Activated T-cell treated with anti-CD3 and anti-CD28 coated beads, Interleukin-2, amount 50 U/mL, for 4 hours (primary cell): ENCODE measurements around the gene DIPK1C. TPM values are rescaled to one million over a fixed set of nuclear protein-coding genes. Genes with fewer than 3 reads are reported as not detected.

Source experiments
- ATAC-seq, 2 donors: fragments of 200-7000 bp; cut with Tn5 transposase; one replicate each; pipeline ENCODE4 v1.10.0; 2021
- DNase-seq: peaks from one replicate; pipeline ENCODE4 v3.0.0-alpha.2; 2020
- H3K27me3 Mint-ChIP-seq: one replicate; pipeline ENCODE4 v1.8.0; 2021; ENCODE audit warnings: low read depth, mixed read lengths
- H3K36me3 Mint-ChIP-seq: one replicate; pipeline ENCODE4 v1.8.0; 2022; ENCODE audit warnings: mixed read lengths; ENCODE audit not compliant: insufficient read depth
- H3K4me1 Mint-ChIP-seq: one replicate; pipeline ENCODE4 v1.8.0; 2021; ENCODE audit warnings: low read depth, mixed read lengths
- H3K4me3 Mint-ChIP-seq: one replicate; pipeline ENCODE4 v1.8.0; 2021; ENCODE audit warnings: mild to moderate bottlenecking, moderate library complexity, mixed read lengths
- H3K9me3 Mint-ChIP-seq: one replicate; pipeline ENCODE4 v1.8.0; 2021; ENCODE audit warnings: mixed read lengths
- total RNA-seq, 3 donors: library from RNA; stranded (reverse); gene quantifications; one replicate each; pipeline ENCODE4 v1.2.1, GENCODE V29; 2021

The DIPK1C gene
- total RNA-seq, 3 donors from 2014 or later: not detected

DNA sequence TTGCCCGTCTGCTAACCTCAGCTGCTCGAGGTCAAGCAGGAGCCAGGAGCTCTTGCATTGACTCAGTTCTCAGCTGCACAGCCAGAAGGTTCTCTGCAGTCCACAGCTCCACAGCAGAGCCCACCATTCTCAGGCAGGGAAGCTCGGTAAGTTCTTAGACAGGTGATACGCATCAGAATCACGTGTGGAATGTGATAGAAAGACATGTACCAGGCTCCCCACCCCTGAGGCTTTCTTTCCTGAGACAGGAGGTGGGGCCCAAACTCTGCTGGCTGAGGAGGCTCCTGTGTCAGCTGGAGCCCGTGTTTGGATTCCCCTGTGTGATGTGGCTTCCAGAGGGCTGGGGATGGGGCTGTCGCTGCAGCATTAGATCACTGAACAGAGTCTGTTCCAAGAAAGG, 28.0 kb downstream of the DIPK1C start:
- no peaks in the 10 kb centered on the region for H3K27me3 Mint-ChIP-seq
- no peaks in the 10 kb centered on the region for H3K9me3 Mint-ChIP-seq
- no peaks in the 10 kb centered on the region for H3K4me1 Mint-ChIP-seq
- H3K4me3 Mint-ChIP-seq: no peak overlapping the region
- no peaks in the 10 kb centered on the region for H3K36me3 Mint-ChIP-seq
- ATAC-seq (no peak), DNase-seq (no peak)

DNA sequence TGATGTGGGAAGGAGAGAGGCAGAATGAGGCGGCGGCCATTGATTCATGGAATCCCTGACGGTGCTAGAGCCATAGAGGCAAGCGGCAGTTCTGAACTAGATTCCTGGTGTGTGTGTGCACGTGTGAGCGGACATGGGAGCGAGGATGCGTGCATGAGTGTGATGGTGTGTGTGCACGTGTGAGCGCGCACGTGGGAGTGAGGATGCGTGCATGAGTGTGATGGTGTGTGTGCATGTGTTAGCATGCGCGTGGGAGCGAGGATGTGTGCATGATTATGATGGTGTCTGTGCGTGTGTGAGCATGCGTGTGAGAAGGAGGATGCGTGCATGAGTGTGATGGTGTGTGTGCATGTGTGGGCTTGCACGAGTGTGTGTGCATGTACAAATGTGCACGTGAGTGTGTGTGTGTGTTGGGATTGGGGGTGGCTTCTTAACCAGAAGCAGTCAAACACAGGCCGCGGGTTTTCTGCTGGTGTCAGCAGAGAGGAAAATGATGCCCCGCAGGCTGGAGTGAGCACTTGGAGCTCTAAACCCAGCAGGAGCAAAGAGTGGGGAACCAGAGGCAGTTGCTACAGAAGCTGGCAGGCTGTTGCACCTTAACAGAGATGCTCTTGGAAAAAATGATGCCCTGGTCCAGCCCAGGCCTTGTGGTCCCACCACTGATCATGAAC, 29.5 kb downstream of the DIPK1C start:
- DNase-seq: no peak
- H3K27me3 Mint-ChIP-seq: no peaks in the 10 kb centered on the region
- ATAC-seq: no peak
- no peaks in the 10 kb centered on the region for H3K36me3 Mint-ChIP-seq
- H3K4me3 Mint-ChIP-seq: no peak overlapping the region
- no peaks in the 10 kb centered on the region for H3K9me3 Mint-ChIP-seq
- no peaks in the 10 kb centered on the region for H3K4me1 Mint-ChIP-seq

DNA sequence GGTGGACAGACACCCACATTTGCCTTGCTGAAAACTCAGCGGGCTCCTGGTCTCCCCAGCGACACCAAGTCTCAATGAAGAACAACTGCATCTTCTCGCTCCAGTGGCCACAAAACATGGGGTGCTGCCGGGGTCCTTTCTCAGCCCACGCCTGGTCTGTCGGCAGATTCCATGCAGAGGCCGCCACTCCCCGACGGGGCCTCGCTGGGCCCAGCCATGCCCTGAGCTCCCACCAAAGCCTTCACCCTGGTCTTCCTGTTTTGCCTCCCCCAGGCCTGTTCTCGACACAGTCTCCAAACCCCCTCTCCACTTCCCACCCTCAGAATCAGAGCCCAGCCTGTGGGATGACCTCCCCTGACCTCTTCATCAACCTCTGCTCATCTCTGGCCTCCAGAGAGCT, 31.2 kb downstream of the DIPK1C start:
- H3K27me3 Mint-ChIP-seq: no peaks in the 10 kb centered on the region
- H3K36me3 Mint-ChIP-seq: no peaks in the 10 kb centered on the region
- DNase-seq (no peak), ATAC-seq (no peak)
- H3K9me3 Mint-ChIP-seq: no peaks in the 10 kb centered on the region
- no peak overlapping the region for H3K4me3 Mint-ChIP-seq
- H3K4me1 Mint-ChIP-seq: no peaks in the 10 kb centered on the region

DNA sequence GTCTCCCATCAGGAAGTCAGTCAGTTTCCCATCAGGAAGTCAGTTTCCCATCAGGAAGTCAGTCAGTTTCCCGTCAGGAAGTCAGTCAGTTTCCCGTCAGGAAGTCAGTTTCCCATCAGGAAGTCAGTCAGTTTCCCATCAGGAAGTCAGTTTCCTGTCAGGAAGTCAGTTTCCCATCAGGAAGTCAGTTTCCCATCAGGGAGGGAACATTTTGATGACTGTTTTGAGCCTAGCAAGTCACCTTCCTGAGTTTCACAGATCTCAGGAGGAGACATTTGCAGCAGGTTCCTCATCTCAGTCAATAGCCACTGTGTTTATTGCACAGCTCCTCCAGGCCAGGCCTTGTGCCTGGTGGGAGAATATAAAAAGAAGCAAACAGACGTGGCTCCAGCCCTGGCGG, 31.9 kb downstream of the DIPK1C start:
- no peaks in the 10 kb centered on the region for H3K9me3 Mint-ChIP-seq
- H3K4me1 Mint-ChIP-seq: no peaks in the 10 kb centered on the region
- H3K36me3 Mint-ChIP-seq: no peaks in the 10 kb centered on the region
- no peaks in the 10 kb centered on the region for H3K27me3 Mint-ChIP-seq
- ATAC-seq (no peak), DNase-seq (no peak)
- no peak overlapping the region for H3K4me3 Mint-ChIP-seq

DNA sequence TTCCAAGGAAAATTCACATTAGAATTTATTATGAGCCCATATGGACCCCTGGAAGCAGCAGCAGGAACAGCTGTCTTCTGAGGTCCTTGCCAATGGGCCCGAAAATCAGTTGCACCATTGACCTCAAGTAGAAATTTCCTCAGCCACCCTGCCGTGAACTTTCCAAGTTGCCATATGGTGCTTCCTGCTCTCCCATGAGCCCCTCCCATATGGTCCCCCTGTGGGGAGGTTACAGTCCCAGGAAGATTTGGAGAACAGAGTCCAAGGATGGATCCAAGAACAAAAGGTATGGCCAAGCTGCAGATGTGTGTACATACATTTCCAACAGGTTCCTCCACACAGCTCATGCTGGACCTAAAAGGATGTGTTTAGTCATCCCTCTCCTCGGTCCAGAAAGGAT, 34.6 kb downstream of the DIPK1C start:
- Mint-ChIP-seq H3K4me1 (no peaks in the 10 kb centered on the region), H3K36me3 (no peaks in the 10 kb centered on the region), H3K9me3 (no peaks in the 10 kb centered on the region), H3K27me3 (no peaks in the 10 kb centered on the region), H3K4me3 (no peak overlapping the region)
- no peak for ATAC-seq
- DNase-seq: no peak

DNA sequence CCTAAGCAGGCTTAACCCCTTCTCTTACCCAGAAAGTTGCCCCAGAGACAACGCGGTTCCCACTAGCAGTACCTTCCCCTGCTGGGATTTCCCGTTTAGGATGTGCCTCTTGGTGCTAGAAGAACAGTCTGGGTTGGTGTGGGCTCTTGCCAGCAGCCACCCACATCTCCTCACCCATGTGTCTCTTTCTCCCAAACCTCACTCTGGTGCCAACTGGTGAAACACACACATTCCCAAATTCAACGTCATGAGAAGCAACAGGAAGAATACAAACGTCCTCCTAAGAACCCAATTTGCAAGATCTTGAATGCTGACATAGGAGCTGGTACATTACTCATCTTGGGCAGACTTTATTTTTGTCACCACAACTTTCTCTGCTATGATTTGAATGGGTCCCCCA, 36.2 kb downstream of the DIPK1C start:
- H3K4me1 Mint-ChIP-seq: no peaks in the 10 kb centered on the region
- H3K36me3 Mint-ChIP-seq: no peaks in the 10 kb centered on the region
- H3K27me3 Mint-ChIP-seq: no peaks in the 10 kb centered on the region
- H3K4me3 Mint-ChIP-seq: no peak overlapping the region
- no peak for ATAC-seq
- H3K9me3 Mint-ChIP-seq: no peaks in the 10 kb centered on the region
- no peak for DNase-seq

DNA sequence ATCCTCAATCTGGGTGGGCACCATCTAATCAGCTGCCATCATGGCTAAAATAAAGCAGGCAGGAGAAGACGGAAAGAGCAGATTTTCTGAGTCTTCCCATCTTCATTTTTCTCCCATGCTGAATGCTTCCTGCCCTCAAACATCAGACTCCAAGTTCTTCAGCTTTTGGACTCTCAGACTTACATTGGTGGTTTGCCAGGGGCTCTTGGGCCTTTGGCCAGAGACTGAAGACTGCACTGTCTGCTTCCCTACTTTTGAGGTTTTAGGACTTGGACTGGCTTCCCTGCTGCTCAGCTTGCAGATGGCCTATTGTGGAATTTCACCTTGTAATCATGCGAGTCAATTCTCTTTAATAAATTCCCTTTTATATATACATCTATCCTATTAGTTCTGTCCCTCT, 36.6 kb downstream of the DIPK1C start:
- Mint-ChIP-seq H3K36me3 (no peaks in the 10 kb centered on the region), H3K4me1 (no peaks in the 10 kb centered on the region), H3K9me3 (no peaks in the 10 kb centered on the region), H3K4me3 (no peak overlapping the region), H3K27me3 (no peaks in the 10 kb centered on the region)
- DNase-seq (no peak), ATAC-seq (no peak)

DNA sequence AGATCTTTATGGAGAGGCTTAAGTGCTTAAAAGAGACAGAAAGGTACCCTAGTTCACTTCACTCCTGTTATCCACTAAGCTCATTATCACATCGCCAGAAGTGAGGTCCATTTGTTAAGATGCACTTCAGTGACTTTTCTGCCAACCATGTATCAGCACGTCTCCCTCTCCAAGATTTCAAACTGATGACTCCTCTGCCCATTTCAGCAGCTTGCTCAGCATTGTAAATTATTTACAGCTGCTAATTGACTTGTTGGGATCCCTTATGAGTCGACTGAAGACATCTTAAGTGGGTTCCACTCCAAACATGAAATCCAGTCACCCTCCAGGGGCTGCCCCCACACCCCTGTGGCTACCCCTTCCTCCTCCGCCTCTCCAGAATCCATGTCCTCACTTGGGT, 37.3 kb downstream of the DIPK1C start:
- Mint-ChIP-seq H3K4me1 (no peaks in the 10 kb centered on the region), H3K9me3 (no peaks in the 10 kb centered on the region), H3K27me3 (no peaks in the 10 kb centered on the region), H3K36me3 (no peaks in the 10 kb centered on the region), H3K4me3 (no peak overlapping the region)
- no peak for DNase-seq
- ATAC-seq: no peak

DNA sequence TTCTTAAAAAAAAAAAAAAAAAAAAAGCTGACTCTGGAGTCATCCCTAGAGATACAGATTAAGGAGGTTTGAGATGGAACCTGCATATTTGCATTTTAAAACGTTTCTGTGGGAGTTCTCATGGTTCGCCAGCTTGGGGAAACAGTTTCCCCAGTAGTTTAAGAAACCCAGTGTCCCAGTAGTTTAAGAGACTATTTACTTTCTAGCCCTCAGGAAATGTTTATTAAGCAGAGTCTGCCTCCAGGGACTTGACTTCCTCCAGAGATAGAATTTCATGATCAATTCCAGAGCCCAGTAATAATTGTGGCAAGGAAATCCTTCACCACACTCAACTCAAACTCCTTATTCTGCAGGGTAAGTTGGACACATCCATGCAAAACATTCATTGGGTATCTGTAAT, 39.1 kb downstream of the DIPK1C start:
- no peaks in the 10 kb centered on the region for H3K9me3 Mint-ChIP-seq
- ATAC-seq: no peak
- H3K4me1 Mint-ChIP-seq: no peaks in the 10 kb centered on the region
- H3K27me3 Mint-ChIP-seq: no peaks in the 10 kb centered on the region
- H3K36me3 Mint-ChIP-seq: no peaks in the 10 kb centered on the region
- DNase-seq: no peak
- H3K4me3 Mint-ChIP-seq: no peak overlapping the region

DNA sequence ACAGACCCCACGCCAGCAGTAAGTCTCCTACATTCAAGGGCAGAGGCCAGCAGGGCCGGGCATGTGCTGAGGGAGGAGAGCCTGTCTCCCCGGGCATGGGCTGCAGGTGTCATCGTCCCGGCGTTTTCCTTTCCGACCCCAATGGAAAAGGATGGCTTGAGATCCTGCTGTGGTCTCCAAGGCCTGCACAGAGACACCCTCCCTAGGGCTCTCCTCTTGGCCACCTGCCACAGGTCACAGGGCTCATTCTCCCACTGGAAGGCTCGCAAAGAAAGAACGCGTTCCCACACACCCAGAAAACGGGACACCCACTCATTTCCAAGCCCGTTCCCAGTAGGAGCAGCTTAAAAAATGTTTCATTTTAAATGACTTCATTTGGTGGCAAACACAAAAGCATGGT, 41.0 kb downstream of the DIPK1C start:
- no peak for ATAC-seq
- Mint-ChIP-seq H3K27me3 (peaks cover 4% of the 10 kb centered on the region), H3K36me3 (no peaks in the 10 kb centered on the region), H3K4me1 (peaks cover 3% of the 10 kb centered on the region), H3K4me3 (no peak overlapping the region), H3K9me3 (no peaks in the 10 kb centered on the region)
- DNase-seq: no peak

DNA sequence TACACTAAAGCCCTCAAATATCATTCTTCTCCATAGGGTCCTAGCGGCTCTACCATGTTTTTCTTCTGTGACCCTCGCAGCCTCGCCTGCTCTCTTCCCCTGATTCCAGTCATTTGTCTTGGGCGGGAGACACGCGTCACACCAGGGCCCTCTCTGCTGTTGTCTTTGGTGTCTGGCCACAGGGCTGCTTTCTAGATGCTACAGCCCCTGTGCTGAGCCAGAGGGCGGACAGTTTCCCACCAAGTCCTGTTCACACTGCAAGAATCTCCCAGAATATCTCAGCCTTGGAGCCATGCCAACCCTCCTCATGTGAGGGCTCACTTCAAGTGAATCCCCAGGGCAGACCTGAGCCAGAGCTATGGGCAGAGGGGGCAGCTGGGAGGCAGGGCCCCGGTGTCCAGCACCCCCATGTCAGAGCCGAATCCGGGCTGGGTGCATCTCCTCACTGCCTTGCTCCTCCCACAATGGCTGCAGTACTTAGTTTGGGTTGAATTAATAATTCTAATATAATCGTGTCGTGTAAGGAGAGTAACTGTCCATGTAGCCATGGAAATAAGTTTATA, 42.1 kb downstream of the DIPK1C start:
- H3K36me3 Mint-ChIP-seq: no peaks in the 10 kb centered on the region
- H3K4me3 Mint-ChIP-seq: no peak overlapping the region
- DNase-seq (no peak), ATAC-seq (no peak)
- peaks cover 4% of the 10 kb centered on the region for H3K27me3 Mint-ChIP-seq
- peaks cover 10% of the 10 kb centered on the region for H3K4me1 Mint-ChIP-seq
- H3K9me3 Mint-ChIP-seq: no peaks in the 10 kb centered on the region

DNA sequence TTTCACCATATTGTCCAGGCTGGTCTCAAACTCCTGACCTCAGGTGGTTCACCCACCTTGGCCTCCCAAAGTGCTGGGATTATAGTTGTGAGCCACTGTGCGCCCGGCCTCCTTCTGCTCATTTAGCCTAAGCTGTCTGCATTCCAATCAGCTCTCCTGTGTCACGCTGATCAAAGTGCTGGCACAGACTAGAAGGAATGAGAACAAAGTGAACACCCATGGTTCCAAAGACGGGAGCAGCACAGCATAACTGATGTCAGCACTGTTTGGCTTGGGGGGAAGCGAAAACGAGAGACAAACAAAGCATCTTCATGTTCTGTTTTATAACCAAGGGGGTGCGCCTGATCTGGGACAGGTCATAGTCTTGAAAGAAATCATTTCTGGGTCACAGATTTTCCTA, 43.3 kb downstream of the DIPK1C start:
- H3K4me1 Mint-ChIP-seq: peaks cover 11% of the 10 kb centered on the region
- no peaks in the 10 kb centered on the region for H3K9me3 Mint-ChIP-seq
- H3K27me3 Mint-ChIP-seq: peaks cover 4% of the 10 kb centered on the region
- DNase-seq: no peak
- no peaks in the 10 kb centered on the region for H3K36me3 Mint-ChIP-seq
- H3K4me3 Mint-ChIP-seq: no peak overlapping the region
- no peak for ATAC-seq

DNA sequence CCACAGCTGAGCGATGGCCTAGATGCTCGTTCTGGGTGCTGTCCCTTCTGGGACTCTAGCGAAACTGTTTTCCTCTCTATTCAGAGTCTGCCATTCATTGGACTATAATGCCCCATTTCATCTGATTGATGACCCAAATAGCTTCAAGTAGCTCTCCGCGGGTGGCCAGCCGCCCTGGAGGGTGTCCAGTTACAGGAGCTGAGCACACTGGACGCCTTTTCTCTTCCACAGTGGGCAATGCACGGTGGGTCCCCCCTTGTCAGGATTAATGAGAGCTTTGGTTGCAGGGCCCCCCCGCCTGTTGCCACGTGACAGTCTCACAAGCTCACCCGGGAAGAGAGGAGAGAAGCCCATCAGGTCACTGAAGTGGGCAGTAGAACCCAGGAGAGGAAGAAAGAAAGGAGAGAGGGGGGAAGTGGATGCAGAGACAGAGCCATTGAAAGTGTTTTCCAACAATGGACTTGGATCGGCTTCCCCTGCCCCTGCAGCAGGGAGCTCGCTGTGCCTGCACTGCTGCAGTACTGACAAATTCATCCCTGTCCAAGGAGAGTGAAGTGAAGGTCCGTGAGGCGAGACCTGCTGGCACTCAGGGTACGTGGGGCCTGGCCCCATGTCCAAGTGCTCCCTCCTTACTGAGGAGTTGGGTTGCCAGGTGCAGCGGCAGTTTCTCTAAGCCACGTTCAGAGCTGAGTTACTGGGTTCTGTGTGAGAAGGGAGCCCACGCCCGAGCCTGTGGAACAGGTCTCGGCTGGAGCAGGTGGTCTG, 44.8 kb downstream of the DIPK1C start:
- Mint-ChIP-seq H3K27me3 (peaks cover 4% of the 10 kb centered on the region), H3K4me3 (no peak overlapping the region), H3K36me3 (no peaks in the 10 kb centered on the region), H3K4me1 (peaks cover 26% of the 10 kb centered on the region), H3K9me3 (no peaks in the 10 kb centered on the region)
- ATAC-seq: no peak
- no peak for DNase-seq

DNA sequence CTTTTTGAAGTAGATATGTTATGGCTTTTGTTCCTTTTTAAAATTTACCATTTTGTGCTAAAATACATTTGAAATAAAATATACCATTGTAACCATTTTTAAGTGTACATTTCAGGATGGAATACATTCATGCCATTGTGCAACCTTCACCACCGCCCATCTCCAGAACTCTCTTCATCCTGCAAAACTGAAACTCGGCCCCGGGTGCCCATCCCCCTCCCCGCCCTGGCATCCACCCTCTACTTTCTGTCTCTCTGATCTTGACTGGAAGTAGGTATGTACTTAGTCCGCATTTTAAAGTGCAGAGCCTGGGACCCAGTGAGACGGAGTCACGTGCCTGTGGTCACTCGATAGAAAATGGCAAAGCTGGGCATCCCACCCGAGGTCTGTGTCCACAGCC, 45.6 kb downstream of the DIPK1C start:
- Mint-ChIP-seq H3K9me3 (no peaks in the 10 kb centered on the region), H3K4me1 (peaks cover 26% of the 10 kb centered on the region), H3K27me3 (peaks cover 4% of the 10 kb centered on the region), H3K36me3 (no peaks in the 10 kb centered on the region), H3K4me3 (no peak overlapping the region)
- ATAC-seq (no peak), DNase-seq (no peak)

DNA sequence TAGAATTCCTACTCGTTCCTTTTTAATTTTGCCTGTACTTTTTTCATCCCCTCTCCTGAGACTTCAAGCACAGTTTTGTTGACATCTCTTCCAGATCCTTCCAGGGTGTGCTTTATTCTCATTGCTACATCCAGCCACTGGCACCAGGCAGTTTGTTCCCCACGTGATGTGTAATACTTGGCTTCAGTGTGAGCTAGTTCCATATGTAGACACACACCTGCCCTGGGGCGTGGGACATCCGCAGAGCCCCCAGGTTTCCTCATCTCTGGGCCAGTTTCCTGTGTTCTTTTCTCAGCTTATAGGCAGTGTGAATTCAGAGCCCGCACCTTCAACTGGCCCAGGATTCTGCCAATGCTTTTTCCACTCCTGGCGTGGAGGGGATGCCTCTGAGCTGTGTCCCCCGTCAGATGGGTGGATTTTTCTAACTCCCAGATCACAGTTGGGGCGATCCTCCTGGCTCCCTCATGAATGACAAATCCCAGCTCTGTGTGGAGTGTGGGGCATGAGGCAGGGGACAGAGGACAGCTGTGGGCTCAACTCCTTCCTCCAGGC, 46.6 kb downstream of the DIPK1C start:
- no peaks in the 10 kb centered on the region for H3K36me3 Mint-ChIP-seq
- no peak overlapping the region for H3K4me3 Mint-ChIP-seq
- DNase-seq: no peak
- no peak for ATAC-seq
- H3K27me3 Mint-ChIP-seq: peaks cover 4% of the 10 kb centered on the region
- peaks cover 26% of the 10 kb centered on the region for H3K4me1 Mint-ChIP-seq
- no peaks in the 10 kb centered on the region for H3K9me3 Mint-ChIP-seq
